CD4-positive, alpha-beta T cell (primary cell): ENCODE results near the gene ETV5. TPM values are rescaled to one million over a fixed set of nuclear protein-coding genes. Genes with fewer than 3 reads are reported as not detected.

ENCODE experiments used
- ATAC-seq: fragments of 200-7000 bp; cut with Tn5 transposase; one replicate; pipeline ENCODE4 v1.10.0; 2022; ENCODE audit warnings: mild to moderate bottlenecking; ENCODE audit not compliant: poor library complexity
- CTCF ChIA-PET: fragments of 350-600 bp; sonication (Branson Sonifier 250); formaldehyde crosslinking; loops from one replicate; lab custom pipeline; 2021; ENCODE audit warnings: antibody characterized with exemption, inconsistent platforms; lab: Charles Lee
- POLR2A ChIA-PET: fragments of 350-600 bp; sonication (Branson Sonifier 250); formaldehyde crosslinking; loops from one replicate; lab custom pipeline; 2021; ENCODE audit warnings: antibody characterized with exemption, inconsistent platforms; lab: Charles Lee
- DNase-seq, 14 experiments: peaks; one replicate each; pipeline ENCODE4 v3.0.0-alpha.2; 2013 to 2020; ENCODE audit warnings: mixed read lengths in 2 of 14
- H3K27ac ChIP-seq, 2 donors: one replicate each; pipeline versions ENCODE4 v1.5.1 to v1.7.0; 2013; ENCODE audit warnings: low read length in 2 of 2, low read depth in 1 of 2, mild to moderate bottlenecking in 1 of 2
- H3K27me3 ChIP-seq, 2 experiments: 1 replicate in 1 of 2; 2 replicates in 1 of 2; pipeline versions ENCODE4 v1.6.1 to v1.7.0; 2013; ENCODE audit warnings: low read length in 2 of 2, control low read depth in 1 of 2, mild to moderate bottlenecking in 1 of 2, moderate library complexity in 1 of 2; ENCODE audit not compliant: insufficient read depth in 2 of 2, control insufficient read depth in 1 of 2
- H3K36me3 ChIP-seq: one replicate; pipeline ENCODE4 v1.6.1; 2013; ENCODE audit warnings: low read length, control low read depth; ENCODE audit not compliant: insufficient read depth
- H3K4me1 ChIP-seq: one replicate; pipeline ENCODE4 v1.6.1; 2013; ENCODE audit warnings: low read length, control low read depth; ENCODE audit not compliant: insufficient read depth
- H3K4me3 ChIP-seq: one replicate; pipeline ENCODE4 v1.5.1; 2013; ENCODE audit warnings: mild to moderate bottlenecking, low read length, moderate library complexity
- H3K9me3 ChIP-seq, 2 experiments: 1 replicate in 1 of 2; 2 replicates in 1 of 2; pipeline versions ENCODE4 v1.6.1 to v1.7.0; 2013; ENCODE audit warnings: low read length in 2 of 2, mild to moderate bottlenecking in 2 of 2, control low read depth in 1 of 2, moderate library complexity in 1 of 2; ENCODE audit not compliant: control insufficient read depth in 1 of 2, insufficient read depth in 1 of 2
- H3K27ac Mint-ChIP-seq: one replicate; pipeline ENCODE4 v1.8.0; 2020; ENCODE audit warnings: mixed read lengths
- H3K27me3 Mint-ChIP-seq: one replicate; pipeline ENCODE4 v1.8.0; 2021; ENCODE audit warnings: mixed read lengths
- H3K36me3 Mint-ChIP-seq: one replicate; pipeline ENCODE4 v1.8.0; 2021; ENCODE audit warnings: low read depth, mixed read lengths
- H3K4me1 Mint-ChIP-seq: one replicate; pipeline ENCODE4 v1.8.0; 2021; ENCODE audit warnings: low read depth, mixed read lengths
- H3K4me3 Mint-ChIP-seq: one replicate; pipeline ENCODE4 v1.8.0; 2020; ENCODE audit warnings: mild to moderate bottlenecking, mixed read lengths
- H3K9me3 Mint-ChIP-seq: one replicate; pipeline ENCODE4 v1.8.0; 2020; ENCODE audit warnings: mixed read lengths
- CTCF ChIP-seq: fragments of 200-600 bp; IDR thresholded peaks from one replicate; pipeline ENCODE4 v1.8.0; 2022; ENCODE audit warnings: antibody characterized with exemption, mild to moderate bottlenecking
- intact Hi-C, 2 experiments: fragments of 100-400 bp; cut with DNase I in 1 of 2; cut with micrococcal nuclease in 1 of 2; formaldehyde crosslinking; loops; one replicate each; pipeline versions ENCODE4 v1.15.1 to v1.9.0; 2023 to 2025; cut with DNase I, micrococcal nuclease
- total RNA-seq, 174 experiments: library from RNA in 2 of 174; stranded (reverse) in 2 of 174; gene quantifications; one replicate each; pipeline ENCODE4 v1.2.3 and lab custom pipeline; 2021 to 2026

Gene ETV5
- total RNA-seq, 2 experiments from 2014 or later: not detected

DNA sequence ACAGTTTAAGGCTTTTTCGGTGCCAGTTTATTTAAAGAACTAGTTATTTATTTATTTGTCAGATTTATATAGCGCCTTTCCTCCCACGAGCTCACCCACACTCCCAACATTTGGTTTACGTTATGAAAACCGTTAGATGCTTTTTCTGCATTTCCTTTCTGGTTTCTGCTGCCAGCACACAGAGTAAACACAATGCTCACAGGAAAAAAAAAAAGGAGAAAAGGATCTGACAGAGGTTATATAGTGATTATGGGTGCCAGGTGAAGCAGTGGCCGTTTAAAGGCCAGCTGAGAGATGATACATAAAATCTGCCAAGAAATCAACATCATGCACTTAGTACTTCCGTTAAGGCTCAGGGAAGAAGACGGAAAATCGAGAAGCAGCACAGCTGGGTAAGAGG, 37.9 kb downstream of the ETV5 start:
- H3K9me3 Mint-ChIP-seq: peaks cover 4% of the 10 kb centered on the region
- ATAC-seq: no peak

GRCh38 chr3:186070550-186070949, 38.3 kb downstream of the ETV5 start:
- no peaks in the 10 kb centered on the region for H3K27me3 ChIP-seq
- H3K9me3 ChIP-seq: peaks cover 0 to 4% of the 10 kb centered on the region in 2 experiments
- ChIA-PET CTCF (no interaction called here), POLR2A (no interaction called here)
- DNase-seq: no peak
- no peak for ATAC-seq
- Mint-ChIP-seq H3K4me1 (peaks cover 7% of the 10 kb centered on the region), H3K9me3 (peaks cover 4% of the 10 kb centered on the region), H3K27ac (no peak overlapping the region), H3K36me3 (no peaks in the 10 kb centered on the region), H3K27me3 (peaks cover 18% of the 10 kb centered on the region), H3K4me3 (no peak overlapping the region)
- no peaks in the 10 kb centered on the region for H3K36me3 ChIP-seq
- no peak overlapping the region for H3K27ac ChIP-seq
- H3K4me3 ChIP-seq: no peak overlapping the region
- intact Hi-C loops: no loop called here
- TF ChIP-seq CTCF: no peak
- no peaks in the 10 kb centered on the region for H3K4me1 ChIP-seq

More for the DNA sequence above, 37.9 kb downstream of the ETV5 start:
- no peaks in the 10 kb centered on the region for H3K27me3 ChIP-seq
- H3K36me3 ChIP-seq: no peaks in the 10 kb centered on the region
- H3K4me1 Mint-ChIP-seq: peaks cover 7% of the 10 kb centered on the region
- CTCF ChIA-PET: no interaction called here
- H3K27ac Mint-ChIP-seq: no peak overlapping the region
- TF ChIP-seq CTCF: no peak
- H3K9me3 ChIP-seq: peaks cover 0 to 4% of the 10 kb centered on the region in 2 experiments
- H3K4me3 Mint-ChIP-seq: no peak overlapping the region
- DNase-seq: no peak
- H3K36me3 Mint-ChIP-seq: no peaks in the 10 kb centered on the region
- no peak overlapping the region for H3K27ac ChIP-seq
- H3K27me3 Mint-ChIP-seq: peaks cover 18% of the 10 kb centered on the region
- intact Hi-C loops: no loop called here
- H3K4me3 ChIP-seq: no peak overlapping the region
- POLR2A ChIA-PET: no interaction called here
- H3K4me1 ChIP-seq: no peaks in the 10 kb centered on the region

DNA sequence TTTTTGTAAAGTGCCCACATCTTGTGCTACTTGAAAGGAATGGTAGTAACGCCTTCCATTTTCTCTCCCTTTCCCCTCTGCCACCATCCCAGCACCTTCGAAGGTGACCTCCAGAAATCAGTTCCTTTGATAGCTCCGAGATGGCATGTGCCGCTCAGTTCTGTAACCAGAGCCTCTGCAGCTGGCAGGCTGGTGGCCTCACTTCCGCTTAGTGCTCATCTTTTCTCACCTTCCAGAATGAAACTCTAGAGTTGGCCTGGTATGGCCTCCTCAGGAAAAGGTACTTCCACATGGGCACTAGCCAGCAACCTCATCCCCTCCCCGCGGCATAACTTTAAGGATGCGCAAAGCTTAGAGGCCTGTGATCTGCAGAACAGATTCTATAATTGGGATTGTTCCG, 38.8 kb downstream of the ETV5 start:
- no peak overlapping the region for H3K4me3 ChIP-seq
- no peak overlapping the region for H3K4me3 Mint-ChIP-seq
- no peaks in the 10 kb centered on the region for H3K4me1 ChIP-seq
- no peak overlapping the region for H3K27ac Mint-ChIP-seq
- ChIA-PET POLR2A (no interaction called here), CTCF (no interaction called here)
- no peaks in the 10 kb centered on the region for H3K27me3 ChIP-seq
- peaks cover 7% of the 10 kb centered on the region for H3K4me1 Mint-ChIP-seq
- H3K27ac ChIP-seq: no peak overlapping the region
- H3K36me3 ChIP-seq: no peaks in the 10 kb centered on the region
- H3K36me3 Mint-ChIP-seq: no peaks in the 10 kb centered on the region
- peaks cover 18% of the 10 kb centered on the region for H3K27me3 Mint-ChIP-seq
- DNase-seq: no peak
- TF ChIP-seq CTCF: no peak
- H3K9me3 ChIP-seq: peaks cover 0 to 4% of the 10 kb centered on the region in 2 experiments
- H3K9me3 Mint-ChIP-seq: peaks cover 4% of the 10 kb centered on the region
- intact Hi-C loops: no loop called here
- no peak for ATAC-seq
